Liver (tissue), 3 donors: ENCODE measurements around the gene MT1M.
A peak's percentile ranks its signal among the peaks of the same experiment; 100 is the strongest.

ENCODE experiments used
- CTCF ChIP-seq: fragments of 150-350 bp; IDR thresholded peaks from 2 replicates; pipeline ENCODE4 v1.5.1; 2017; ENCODE audit warnings: improper control_type of control experiment, low read depth, low read length; ENCODE audit not compliant: missing input control
- EGR1 ChIP-seq, 2 donors: IDR thresholded peaks; 2 replicates each; pipeline ENCODE4 v1.6.1; 2016 to 2018; ENCODE audit warnings: antibody characterized with exemption in 2 of 2, low read depth in 2 of 2
- HNF4A ChIP-seq, 2 donors: conservative IDR thresholded peaks; 2 replicates each; pipeline ENCODE4 v1.6.1; 2016; ENCODE audit warnings: antibody characterized with exemption in 2 of 2, mild to moderate bottlenecking in 2 of 2
- HNF4G ChIP-seq: IDR thresholded peaks from 2 replicates; pipeline ENCODE4 v1.6.1; 2016; ENCODE audit warnings: antibody characterized with exemption
- MAX ChIP-seq: IDR thresholded peaks from 2 replicates; pipeline ENCODE4 v1.6.1; 2016; ENCODE audit warnings: antibody characterized with exemption
- RAD21 ChIP-seq, 2 donors: IDR thresholded peaks; 2 replicates each; pipeline ENCODE4 v1.6.1; 2016; ENCODE audit warnings: antibody characterized with exemption in 2 of 2, mild to moderate bottlenecking in 2 of 2
- REST ChIP-seq: IDR thresholded peaks from 2 replicates; pipeline ENCODE4 v1.6.1; 2016; ENCODE audit warnings: antibody characterized with exemption, mild to moderate bottlenecking
- SP1 ChIP-seq: IDR thresholded peaks from 2 replicates; pipeline ENCODE4 v1.6.1; 2018; ENCODE audit warnings: antibody characterized with exemption, mild to moderate bottlenecking
- TAF1 ChIP-seq: conservative IDR thresholded peaks from 2 replicates; pipeline ENCODE4 v1.6.1; 2016; ENCODE audit warnings: antibody characterized with exemption, mild to moderate bottlenecking
- donor health status: healthy.
- donor health status: healthy.

GRCh38 chr16:56647641-56648431, 15.4 kb downstream of the MT1M start:
- TF ChIP-seq CTCF (peak; percentile 18), REST (peak; percentile 74), HNF4G (peak; percentile 34), TAF1 (peak; percentile 55), EGR1 (IDR thresholded peaks at IDR 0.05; ENCODE audit: low read depth in 2 of 2) (no peak), MAX (peak; percentile 84), SP1 (peak; percentile 95), HNF4A (conservative IDR thresholded peaks at IDR 0.05) (peak; percentile 74 to 80), RAD21 (IDR thresholded peaks at IDR 0.05) (peak; percentile 32 to 41)
